Femur (tissue), 1 donor: ENCODE results near the gene SPATA2L.
"Not testable (repeated sequence)": the region's sequence is repeated elsewhere in the genome, so short reads cannot be mapped to it uniquely, and the experiment has no call there.

Experiments
- DNase-seq: peaks from one replicate; pipeline ENCODE4 v3.0.0-alpha.2; 2017

SPATA2L gene

GRCh38 chr16:89689142-89689541 lies 12.4 kb downstream of the SPATA2L start:
- no peak for DNase-seq

- no peak for DNase-seq
These were observed 13.1 kb downstream of the SPATA2L start for GRCh38 chr16:89688395-89688794.

- no peak for DNase-seq
These were observed 14.2 kb downstream of the SPATA2L start for GRCh38 chr16:89687092-89687940.

- peak; percentile 94 for DNase-seq
These were observed 14.9 kb downstream of the SPATA2L start, which contains the start of gene CDK10 for GRCh38 chr16:89686520-89687091. TSS of gene CDK10 (plus strand) at chr16:89686689. CDS start at chr16:89686711, 22 bp downstream.

- DNase-seq: no peak
These were observed 15.6 kb downstream of the SPATA2L start for GRCh38 chr16:89685916-89686315.

GRCh38 chr16:89678258-89678657 lies 23.2 kb downstream of the SPATA2L start:
- no peak for DNase-seq

GRCh38 chr16:89672177-89672941 lies 29.1 kb downstream of the SPATA2L start:
- no peak for DNase-seq

GRCh38 chr16:89671565-89671964 lies 29.9 kb downstream of the SPATA2L start:
- DNase-seq: not testable (repeated sequence)

GRCh38 chr16:89670496-89671431 lies 30.7 kb downstream of the SPATA2L start:
- DNase-seq: no peak

- no peak for DNase-seq
These were observed 31.8 kb downstream of the SPATA2L start for GRCh38 chr16:89669755-89670154.

GRCh38 chr16:89668790-89669158 lies 32.7 kb downstream of the SPATA2L start:
- no peak for DNase-seq

- DNase-seq: no peak
These were observed 33.9 kb downstream of the SPATA2L start for GRCh38 chr16:89667633-89668032.

GRCh38 chr16:89667000-89667399 lies 34.5 kb downstream of the SPATA2L start:
- DNase-seq: not testable (repeated sequence)

GRCh38 chr16:89664238-89664637 lies 37.3 kb downstream of the SPATA2L start:
- not testable (repeated sequence) for DNase-seq

GRCh38 chr16:89661215-89661614 lies 40.3 kb downstream of the SPATA2L start:
- DNase-seq: no peak

GRCh38 chr16:89660146-89660545 lies 41.4 kb downstream of the SPATA2L start:
- DNase-seq: no peak

GRCh38 chr16:89658221-89658879 lies 43.2 kb downstream of the SPATA2L start:
- DNase-seq: no peak

- peak; percentile 93 for DNase-seq
These were observed 43.9 kb downstream of the SPATA2L start, which contains the start of the genes CHMP1A and SPATA33 for GRCh38 chr16:89657442-89658220. TSS of gene CHMP1A (minus strand) at chr16:89657708. CDS start at chr16:89657588, 120 bp downstream. TSS of gene SPATA33 (plus strand) at chr16:89657836. CDS start at chr16:89657912, 76 bp downstream.

- no peak for DNase-seq
These were observed 44.9 kb downstream of the SPATA2L start for GRCh38 chr16:89656435-89657121.

GRCh38 chr16:89655062-89655643 lies 46.4 kb downstream of the SPATA2L start:
- DNase-seq: no peak
